ENCODE data around the gene PADI4. TPM values are rescaled to one million over a fixed set of nuclear protein-coding genes. Genes with fewer than 3 reads are reported as not detected.

The PADI4 gene
- total RNA-seq, 2 donors from 2014 or later: not detected

- intact Hi-C loops (cut with DNase I): no loop called here
- no peaks in the 10 kb centered on the region for H3K9me3 ChIP-seq
- no peaks in the 10 kb centered on the region for H3K27me3 ChIP-seq
- WGBS, 2 donors: 49 to 55% methylated on average over 12 to 14 of the region's 14 CpGs
- TF ChIP-seq, protein P1, sequence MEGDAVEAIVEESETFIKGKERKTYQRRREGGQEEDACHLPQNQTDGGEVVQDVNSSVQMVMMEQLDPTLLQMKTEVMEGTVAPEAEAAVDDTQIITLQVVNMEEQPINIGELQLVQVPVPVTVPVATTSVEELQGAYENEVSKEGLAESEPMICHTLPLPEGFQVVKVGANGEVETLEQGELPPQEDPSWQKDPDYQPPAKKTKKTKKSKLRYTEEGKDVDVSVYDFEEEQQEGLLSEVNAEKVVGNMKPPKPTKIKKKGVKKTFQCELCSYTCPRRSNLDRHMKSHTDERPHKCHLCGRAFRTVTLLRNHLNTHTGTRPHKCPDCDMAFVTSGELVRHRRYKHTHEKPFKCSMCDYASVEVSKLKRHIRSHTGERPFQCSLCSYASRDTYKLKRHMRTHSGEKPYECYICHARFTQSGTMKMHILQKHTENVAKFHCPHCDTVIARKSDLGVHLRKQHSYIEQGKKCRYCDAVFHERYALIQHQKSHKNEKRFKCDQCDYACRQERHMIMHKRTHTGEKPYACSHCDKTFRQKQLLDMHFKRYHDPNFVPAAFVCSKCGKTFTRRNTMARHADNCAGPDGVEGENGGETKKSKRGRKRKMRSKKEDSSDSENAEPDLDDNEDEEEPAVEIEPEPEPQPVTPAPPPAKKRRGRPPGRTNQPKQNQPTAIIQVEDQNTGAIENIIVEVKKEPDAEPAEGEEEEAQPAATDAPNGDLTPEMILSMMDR (IDR thresholded peaks at IDR 0.05): no peak
- TF ChIP-seq POLR2A (IDR thresholded peaks at IDR 0.05): no peak
- H3K4me1 ChIP-seq: no peaks in the 10 kb centered on the region
- no peak overlapping the region for H3K4me3 ChIP-seq
- DNase-seq (no peak), ATAC-seq (no peak)
- H3K36me3 ChIP-seq (replicated peaks in 1 of 2; ENCODE audit: insufficient read depth in 1 of 2, low read depth in 2 of 2): no peaks in the 10 kb centered on the region
- H3K27ac ChIP-seq: no peak overlapping the region
Measured at GRCh38 chr1:17293681-17294425, 14.1 kb upstream of the PADI4 start.

DNA sequence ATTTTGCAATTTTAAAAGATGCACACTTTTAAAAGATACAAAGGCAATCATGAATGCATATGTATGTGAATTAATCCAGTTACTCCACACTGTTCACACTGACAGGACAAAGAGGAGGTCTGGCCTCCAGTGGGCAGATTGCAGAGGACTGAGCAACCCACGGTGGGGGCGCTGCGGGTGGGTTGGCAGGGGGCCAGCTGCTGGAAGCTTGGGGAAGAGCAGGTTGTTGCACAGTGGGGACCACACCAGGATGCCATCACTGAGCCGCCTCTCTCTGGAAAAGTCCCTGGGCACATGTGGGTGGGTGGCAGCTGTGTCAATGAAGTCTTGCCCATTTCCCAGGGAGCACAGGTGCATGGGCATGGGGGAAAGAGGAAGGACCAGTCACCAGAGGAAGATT, 12.7 kb upstream of the PADI4 start:
- H3K9me3 ChIP-seq: no peaks in the 10 kb centered on the region

GRCh38 chr1:17296086-17296485, 11.9 kb upstream of the PADI4 start:
- intact Hi-C loops (cut with DNase I): no loop called here
- Histone ChIP-seq H3K27ac (no peak overlapping the region), H3K9me3 (no peaks in the 10 kb centered on the region), H3K4me3 (no peak overlapping the region), H3K36me3 (replicated peaks in 1 of 2; ENCODE audit: insufficient read depth in 1 of 2, low read depth in 2 of 2) (no peaks in the 10 kb centered on the region), H3K27me3 (no peaks in the 10 kb centered on the region), H3K4me1 (no peaks in the 10 kb centered on the region)
- TF ChIP-seq POLR2A (IDR thresholded peaks at IDR 0.05): no peak
- TF ChIP-seq, protein P1 (IDR thresholded peaks at IDR 0.05): no peak
- ATAC-seq: no peak
- WGBS, 2 donors: 72 to 79% methylated on average over 5 of the region's 5 CpGs
- DNase-seq: no peak

More for the DNA sequence above, 12.7 kb upstream of the PADI4 start:
- H3K4me3 ChIP-seq: no peak overlapping the region
- DNase-seq (no peak), ATAC-seq (no peak)
- H3K27me3 ChIP-seq: no peaks in the 10 kb centered on the region
- H3K4me1 ChIP-seq: no peaks in the 10 kb centered on the region
- WGBS, 2 donors: 58 to 100% methylated on average over 1 to 4 of the region's 4 CpGs
- no peak for TF ChIP-seq POLR2A (IDR thresholded peaks at IDR 0.05)
- TF ChIP-seq, protein P1 (IDR thresholded peaks at IDR 0.05): no peak
- no peaks in the 10 kb centered on the region for H3K36me3 ChIP-seq (replicated peaks in 1 of 2; ENCODE audit: insufficient read depth in 1 of 2, low read depth in 2 of 2)
- intact Hi-C loops (cut with DNase I): no loop called here
- no peak overlapping the region for H3K27ac ChIP-seq

- Histone ChIP-seq H3K27me3 (no peaks in the 10 kb centered on the region), H3K27ac (no peak overlapping the region), H3K36me3 (replicated peaks in 1 of 2; ENCODE audit: insufficient read depth in 1 of 2, low read depth in 2 of 2) (no peaks in the 10 kb centered on the region), H3K4me1 (no peaks in the 10 kb centered on the region), H3K9me3 (no peaks in the 10 kb centered on the region), H3K4me3 (no peak overlapping the region)
- ATAC-seq: no peak
- TF ChIP-seq, protein P1 (IDR thresholded peaks at IDR 0.05): no peak
- TF ChIP-seq POLR2A (IDR thresholded peaks at IDR 0.05): no peak
- WGBS, 2 donors: 76 to 83% methylated on average over 7 of the region's 7 CpGs
- intact Hi-C loops (cut with DNase I): no loop called here
- DNase-seq: no peak
Measured at GRCh38 chr1:17297991-17298390, 10.0 kb upstream of the PADI4 start.

DNA sequence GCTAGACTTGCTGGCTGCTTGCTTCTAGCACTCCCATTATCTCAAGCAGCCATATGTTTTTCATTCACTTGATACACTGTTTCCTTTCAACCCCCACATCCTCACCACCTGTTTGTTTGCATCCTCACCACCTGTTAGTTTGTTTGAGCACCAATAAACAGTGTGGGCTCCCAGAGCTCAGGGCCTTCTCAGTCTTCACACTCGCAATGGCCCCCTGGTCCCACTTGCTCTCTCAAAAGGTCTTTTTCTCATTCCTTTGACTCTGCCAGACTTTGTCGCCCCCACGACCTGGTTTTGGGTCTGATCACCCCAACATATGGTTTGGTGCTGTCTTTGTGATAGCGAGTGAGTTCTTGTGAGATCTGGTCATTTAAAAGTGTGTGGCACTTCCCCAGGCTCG, 6.2 kb upstream of the PADI4 start:
- DNase-seq: no peak
- Histone ChIP-seq H3K9me3 (no peaks in the 10 kb centered on the region), H3K27ac (no peak overlapping the region), H3K4me1 (no peaks in the 10 kb centered on the region), H3K36me3 (replicated peaks in 1 of 2; ENCODE audit: insufficient read depth in 1 of 2, low read depth in 2 of 2) (no peaks in the 10 kb centered on the region), H3K27me3 (no peaks in the 10 kb centered on the region), H3K4me3 (no peak overlapping the region)
- ATAC-seq: no peak
- 71 to 76% methylated on average over 5 of the region's 5 CpGs for whole genome bisulfite sequencing, 2 donors
- intact Hi-C loops (cut with DNase I): no loop called here
- TF ChIP-seq, protein P1 (IDR thresholded peaks at IDR 0.05): no peak
- TF ChIP-seq POLR2A (IDR thresholded peaks at IDR 0.05): no peak
